T-helper 1 cell treated with Interleukin-12 subunit alpha and Interleukin-12 subunit beta and Interleukin-4 antibody, amounts not matched to agents 30 μg/mL and 1 μg/mL, for 36 hours (primary cell): ENCODE measurements around the gene SRCAP.
"Not testable (repeated sequence)": the region's sequence is repeated elsewhere in the genome, so short reads cannot be mapped to it uniquely, and the experiment has no call there.

Source experiments
- H3K27ac Mint-ChIP-seq: one replicate; pipeline ENCODE4 v1.8.0; 2021; ENCODE audit warnings: mild to moderate bottlenecking, mixed read lengths
- H3K27me3 Mint-ChIP-seq: one replicate; pipeline ENCODE4 v1.8.0; 2021; ENCODE audit warnings: low read depth, mixed read lengths
- H3K36me3 Mint-ChIP-seq: one replicate; pipeline ENCODE4 v1.8.0; 2021; ENCODE audit warnings: low read depth, mixed read lengths
- H3K4me1 Mint-ChIP-seq: one replicate; pipeline ENCODE4 v1.8.0; 2021; ENCODE audit warnings: low read depth, mixed read lengths
- H3K4me3 Mint-ChIP-seq: one replicate; pipeline ENCODE4 v1.8.0; 2021; ENCODE audit warnings: mild to moderate bottlenecking, moderate library complexity, mixed read lengths
- H3K9me3 Mint-ChIP-seq: one replicate; pipeline ENCODE4 v1.8.0; 2021; ENCODE audit warnings: mixed read lengths

The SRCAP gene

DNA sequence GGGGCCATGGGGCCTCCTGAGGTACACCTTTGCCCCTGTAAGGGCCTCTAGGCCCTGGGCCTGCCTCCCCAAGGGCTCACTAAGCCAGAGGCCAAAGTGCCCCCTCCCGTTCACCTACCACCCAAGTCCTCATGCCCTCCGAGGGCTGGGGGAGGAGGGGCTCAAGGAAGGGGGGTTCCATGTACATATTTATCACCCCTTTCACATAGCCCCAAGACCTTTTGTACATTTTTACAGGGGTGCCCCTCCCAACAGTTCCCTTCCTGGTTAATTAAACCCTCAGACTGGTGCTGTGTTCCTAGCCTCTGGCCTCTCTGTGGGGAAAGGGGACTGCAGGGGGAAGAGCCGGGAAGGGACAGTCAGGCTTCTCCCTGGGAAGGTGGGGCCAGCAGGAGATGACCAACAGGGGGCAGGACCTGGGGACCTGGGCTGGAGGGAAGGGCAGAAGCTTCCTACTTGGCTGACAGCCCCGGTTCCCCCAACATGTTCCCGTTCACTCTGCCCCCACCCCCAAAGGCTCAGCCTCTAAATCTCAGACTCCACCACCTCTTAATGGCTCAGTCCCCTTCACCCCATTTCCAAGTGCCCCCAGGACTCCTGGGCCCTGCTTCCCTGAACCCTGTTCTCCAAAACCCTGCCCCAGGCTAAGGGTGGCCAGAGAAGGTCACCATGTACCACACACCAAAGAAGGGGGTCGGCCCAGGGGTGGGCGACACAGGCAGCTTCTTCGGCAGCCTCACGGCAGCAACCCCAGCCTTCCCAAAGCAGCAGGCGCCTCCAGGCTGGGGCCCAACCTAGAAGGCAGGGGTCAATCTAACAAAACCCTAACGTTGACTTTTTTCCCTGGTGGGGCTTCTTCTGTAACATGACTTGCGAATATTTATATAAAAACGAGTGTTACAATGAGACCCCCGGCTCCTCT, 28.8 kb upstream of the SRCAP start:
- peaks cover 7% of the 10 kb centered on the region for H3K4me1 Mint-ChIP-seq

DNA sequence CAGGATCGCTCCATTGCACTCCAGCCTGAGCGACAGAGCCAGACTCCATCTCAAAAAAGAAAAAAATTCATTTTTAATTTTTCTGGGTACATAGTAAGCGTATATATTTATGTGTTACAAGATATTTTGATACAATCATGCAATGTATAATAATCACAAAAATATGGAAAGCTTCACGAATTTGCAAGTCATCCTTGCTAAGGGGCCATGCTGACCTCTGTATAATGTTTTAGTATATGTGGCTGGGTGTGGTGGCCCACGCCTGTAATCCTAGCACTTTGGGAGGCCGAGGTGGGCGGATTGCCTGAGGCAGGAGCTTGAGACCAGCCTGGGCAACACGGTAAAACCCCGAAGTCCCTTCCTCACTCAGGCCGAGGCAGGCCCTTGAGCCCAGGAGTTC, 23.8 kb upstream of the SRCAP start:
- H3K36me3 Mint-ChIP-seq: peaks cover 6% of the 10 kb centered on the region
- no peaks in the 10 kb centered on the region for H3K4me1 Mint-ChIP-seq
- no peaks in the 10 kb centered on the region for H3K9me3 Mint-ChIP-seq
- H3K4me3 Mint-ChIP-seq: no peak overlapping the region
- no peak overlapping the region for H3K27ac Mint-ChIP-seq
- no peaks in the 10 kb centered on the region for H3K27me3 Mint-ChIP-seq

More for the DNA sequence above, 28.8 kb upstream of the SRCAP start:
- Mint-ChIP-seq H3K27ac (no peak overlapping the region), H3K9me3 (no peaks in the 10 kb centered on the region), H3K36me3 (peaks cover 35% of the 10 kb centered on the region), H3K27me3 (no peaks in the 10 kb centered on the region), H3K4me3 (no peak overlapping the region)

DNA sequence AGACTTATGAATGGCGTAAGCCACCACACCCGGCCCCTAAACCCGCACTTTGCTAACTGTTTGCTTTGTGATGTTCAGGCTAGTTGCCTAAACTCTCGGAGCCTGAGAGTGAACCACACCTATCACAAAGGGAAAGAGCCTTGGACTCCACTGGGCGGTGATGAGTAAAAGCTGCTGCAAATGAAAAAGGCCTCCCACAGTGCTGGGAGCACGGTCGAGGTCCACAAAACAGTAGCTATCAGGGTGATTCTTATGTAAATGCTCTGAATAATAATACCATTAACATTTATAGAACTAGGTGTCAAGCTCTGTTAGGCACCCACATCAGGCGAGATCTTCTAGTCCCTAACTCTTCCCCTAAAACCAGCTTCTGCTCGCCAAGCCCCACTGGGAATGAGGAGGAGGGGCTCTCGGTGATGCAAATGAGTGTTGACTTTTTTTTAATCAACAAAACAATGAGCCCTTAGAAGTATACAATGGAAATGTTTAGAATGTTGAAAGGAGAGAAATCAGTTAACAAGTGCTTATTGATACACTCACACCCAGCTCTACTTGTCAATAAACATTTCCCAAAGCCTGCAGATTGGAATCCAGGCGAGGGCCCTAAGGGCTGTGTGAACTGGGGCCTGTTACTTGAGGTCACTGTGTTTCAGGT, 20.9 kb upstream of the SRCAP start:
- H3K4me3 Mint-ChIP-seq: no peak overlapping the region
- no peaks in the 10 kb centered on the region for H3K27me3 Mint-ChIP-seq
- H3K4me1 Mint-ChIP-seq: no peaks in the 10 kb centered on the region
- H3K9me3 Mint-ChIP-seq: no peaks in the 10 kb centered on the region
- no peaks in the 10 kb centered on the region for H3K36me3 Mint-ChIP-seq
- H3K27ac Mint-ChIP-seq: no peak overlapping the region

DNA sequence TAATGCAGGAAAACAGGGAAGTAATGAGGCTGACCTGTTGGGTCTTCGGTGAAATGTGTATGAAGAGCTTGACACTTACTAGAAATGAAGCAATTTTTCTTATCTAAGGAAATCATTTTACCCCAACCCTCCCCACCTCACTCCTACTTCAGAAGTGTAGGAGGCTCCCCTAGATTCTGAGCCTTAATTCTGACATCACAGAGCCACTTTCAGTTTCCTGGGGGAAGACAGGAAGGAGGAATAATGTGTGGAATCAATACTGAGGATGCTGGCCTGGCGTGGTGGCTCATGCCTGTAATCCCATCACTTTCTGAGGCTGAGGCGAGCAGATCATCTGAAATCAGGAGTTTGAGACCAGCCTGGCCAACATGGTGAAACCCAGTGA, 20.4 kb upstream of the SRCAP start:
- no peaks in the 10 kb centered on the region for H3K4me1 Mint-ChIP-seq
- no peaks in the 10 kb centered on the region for H3K36me3 Mint-ChIP-seq
- no peaks in the 10 kb centered on the region for H3K27me3 Mint-ChIP-seq
- no peak overlapping the region for H3K27ac Mint-ChIP-seq
- H3K4me3 Mint-ChIP-seq: no peak overlapping the region
- H3K9me3 Mint-ChIP-seq: no peaks in the 10 kb centered on the region

DNA sequence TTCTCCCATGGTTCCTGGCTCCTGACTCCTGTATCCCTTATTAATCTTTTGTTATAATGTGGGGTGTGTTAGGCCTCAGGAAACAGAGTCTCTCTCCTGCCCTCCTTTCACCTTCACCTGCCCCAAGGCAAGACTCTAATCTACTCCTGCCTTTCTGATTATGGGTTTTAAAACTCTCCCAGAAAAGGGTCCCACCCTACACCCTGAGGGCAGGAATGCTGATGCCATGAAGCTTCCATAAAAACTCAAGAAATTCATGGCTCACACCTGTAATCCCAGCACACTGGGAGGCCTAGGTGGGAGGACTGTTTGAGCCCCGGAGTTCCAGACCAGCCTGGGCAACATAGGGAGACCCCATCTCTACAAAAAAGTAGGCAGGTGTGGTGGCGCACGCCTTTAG, 18.6 kb upstream of the SRCAP start:
- Mint-ChIP-seq H3K9me3 (no peaks in the 10 kb centered on the region), H3K27me3 (no peaks in the 10 kb centered on the region), H3K36me3 (no peaks in the 10 kb centered on the region), H3K4me1 (no peaks in the 10 kb centered on the region), H3K27ac (no peak overlapping the region), H3K4me3 (no peak overlapping the region)

DNA sequence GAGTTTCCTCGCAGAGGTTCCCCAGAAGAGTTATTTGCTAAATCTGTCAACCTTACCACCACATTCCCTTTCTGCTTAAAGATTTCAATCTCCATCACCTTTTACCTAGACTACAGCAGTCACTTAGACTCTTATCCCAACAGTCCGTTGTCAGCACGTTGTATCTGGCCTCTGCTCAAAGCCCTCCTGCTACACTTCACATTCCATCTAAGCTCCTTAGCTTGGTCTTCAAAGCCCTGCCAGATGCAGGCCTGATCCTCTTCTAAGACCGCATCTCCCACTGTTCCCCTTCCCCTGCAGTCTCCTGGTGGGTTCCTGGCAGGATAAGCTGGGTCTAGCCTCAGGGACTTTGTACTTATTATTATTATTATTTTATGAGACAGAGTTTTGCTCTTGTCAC, 10.3 kb upstream of the SRCAP start:
- no peaks in the 10 kb centered on the region for H3K36me3 Mint-ChIP-seq
- H3K27ac Mint-ChIP-seq: no peak overlapping the region
- H3K4me3 Mint-ChIP-seq: no peak overlapping the region
- H3K4me1 Mint-ChIP-seq: peaks cover 8% of the 10 kb centered on the region
- H3K27me3 Mint-ChIP-seq: no peaks in the 10 kb centered on the region
- H3K9me3 Mint-ChIP-seq: no peaks in the 10 kb centered on the region

DNA sequence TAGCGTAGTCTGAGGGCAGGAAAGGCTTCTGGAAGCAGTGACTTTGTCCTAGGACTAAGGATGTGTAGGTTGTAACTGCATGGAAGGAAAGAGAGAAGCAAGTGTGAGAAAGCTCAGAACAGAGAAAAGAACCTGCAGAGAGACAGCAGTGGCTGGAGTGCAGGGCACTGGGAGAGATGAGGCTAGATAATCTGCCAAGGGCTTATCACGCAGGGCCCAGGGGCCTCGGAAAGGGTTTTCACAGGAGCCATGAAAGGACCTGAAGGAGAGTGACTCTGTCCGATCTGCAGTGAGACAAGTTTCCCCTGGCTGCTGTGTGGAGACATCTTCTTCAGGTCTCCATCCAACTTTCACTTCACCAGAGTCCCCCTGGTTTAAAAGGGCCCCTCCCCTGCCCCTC, 7.1 kb upstream of the SRCAP start:
- Mint-ChIP-seq H3K36me3 (no peaks in the 10 kb centered on the region), H3K4me1 (peaks cover 19% of the 10 kb centered on the region), H3K27ac (no peak overlapping the region), H3K27me3 (no peaks in the 10 kb centered on the region), H3K9me3 (no peaks in the 10 kb centered on the region), H3K4me3 (no peak overlapping the region)

DNA sequence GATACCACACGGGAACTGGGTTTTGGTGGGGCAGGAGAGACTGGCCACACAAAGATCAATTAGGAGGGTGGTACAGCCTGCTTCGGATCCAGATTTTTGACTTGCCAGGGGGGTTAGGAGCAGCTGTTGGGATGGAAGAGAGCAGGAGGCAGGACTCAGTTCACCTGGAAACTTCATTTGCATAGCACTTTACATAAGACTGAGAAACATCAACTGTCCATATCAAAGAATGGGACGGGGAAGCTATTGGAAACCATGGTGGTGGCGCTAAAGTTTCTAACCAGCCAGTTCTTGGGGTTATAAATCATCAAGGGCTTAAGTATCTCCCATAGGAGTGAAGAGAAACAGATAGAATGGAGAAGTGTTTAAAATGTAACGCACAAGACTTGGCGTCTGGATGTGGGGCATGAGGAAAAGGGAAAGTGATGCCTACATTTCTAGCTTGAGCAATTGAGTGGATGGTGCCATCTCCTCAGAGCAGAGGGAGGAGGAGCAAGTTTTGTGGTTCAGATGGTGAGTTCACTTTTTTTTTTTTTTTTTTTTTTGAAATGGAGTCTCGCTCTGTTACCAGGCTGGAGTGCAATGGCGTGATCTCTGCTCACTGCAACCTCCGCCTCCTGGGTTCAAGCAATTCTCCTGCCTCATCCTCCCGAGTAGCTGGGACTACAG, 6.4 kb upstream of the SRCAP start:
- H3K27ac Mint-ChIP-seq: peak overlapping the region; percentile 10
- no peaks in the 10 kb centered on the region for H3K36me3 Mint-ChIP-seq
- H3K27me3 Mint-ChIP-seq: no peaks in the 10 kb centered on the region
- H3K9me3 Mint-ChIP-seq: no peaks in the 10 kb centered on the region
- no peak overlapping the region for H3K4me3 Mint-ChIP-seq
- peaks cover 25% of the 10 kb centered on the region for H3K4me1 Mint-ChIP-seq

DNA sequence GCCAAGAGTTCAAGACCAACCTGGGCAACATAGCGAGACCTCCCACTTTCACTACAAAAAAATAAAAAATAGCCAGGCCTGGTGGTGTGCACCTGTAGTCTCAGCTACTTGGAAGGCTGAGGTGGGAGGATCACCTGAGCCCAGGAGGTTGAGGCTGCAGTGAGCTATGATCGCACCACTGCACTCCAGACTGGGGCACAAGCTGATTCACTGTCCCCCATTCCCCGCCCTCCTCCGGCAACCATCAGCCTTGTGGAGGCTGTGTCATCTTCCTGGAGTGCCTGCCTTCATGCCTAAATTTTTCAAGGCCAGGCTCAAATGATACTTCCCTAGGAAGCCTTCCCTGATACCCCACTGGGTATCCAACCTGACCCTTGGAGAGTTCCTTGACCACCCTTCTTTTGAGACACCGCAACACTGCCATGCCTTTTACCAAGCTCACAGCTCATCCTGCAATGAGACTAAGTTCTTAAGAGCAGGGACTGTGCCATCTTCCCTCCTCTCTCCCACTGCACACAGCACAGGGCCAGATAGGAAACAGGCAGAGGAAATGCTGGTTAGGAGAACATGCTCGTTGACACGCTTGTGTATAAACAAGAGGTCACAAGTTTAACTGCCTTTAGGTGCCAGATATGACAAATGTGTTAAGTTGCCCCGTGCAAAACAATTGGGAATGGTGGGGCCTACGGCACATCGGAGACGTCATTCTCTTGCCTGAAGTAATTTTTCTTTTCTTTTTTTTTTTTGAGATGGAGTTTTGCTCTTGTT, 3.9 kb upstream of the SRCAP start:
- Mint-ChIP-seq H3K9me3 (no peaks in the 10 kb centered on the region), H3K36me3 (peaks cover 9% of the 10 kb centered on the region), H3K4me1 (peaks cover 34% of the 10 kb centered on the region), H3K27me3 (no peaks in the 10 kb centered on the region), H3K27ac (peak overlapping the region; percentile 57), H3K4me3 (peak overlapping the region; percentile 21)

DNA sequence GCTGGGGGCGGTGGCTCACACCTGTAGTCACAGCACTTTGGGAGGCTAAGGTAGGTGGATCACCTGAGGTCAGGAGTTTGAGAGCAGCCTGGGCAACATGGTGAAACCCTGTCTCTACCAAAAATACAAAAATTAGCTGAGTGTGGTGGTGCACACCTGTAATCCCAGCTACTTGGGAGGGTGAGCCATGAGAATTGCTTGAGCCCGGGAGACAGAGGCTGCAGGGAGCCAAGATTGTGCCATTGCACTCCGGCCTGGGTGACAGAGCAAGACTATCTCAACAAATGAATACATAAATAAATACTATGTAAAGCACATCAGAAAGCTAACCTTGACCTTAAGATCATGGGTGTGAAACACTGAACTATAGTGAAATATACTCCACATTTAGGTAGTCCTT, 2.3 kb upstream of the SRCAP start:
- Mint-ChIP-seq H3K4me1 (peaks cover 37% of the 10 kb centered on the region), H3K36me3 (peaks cover 15% of the 10 kb centered on the region)
- not testable (repeated sequence) for H3K4me3 Mint-ChIP-seq, H3K27ac Mint-ChIP-seq, H3K9me3 Mint-ChIP-seq, H3K27me3 Mint-ChIP-seq

DNA sequence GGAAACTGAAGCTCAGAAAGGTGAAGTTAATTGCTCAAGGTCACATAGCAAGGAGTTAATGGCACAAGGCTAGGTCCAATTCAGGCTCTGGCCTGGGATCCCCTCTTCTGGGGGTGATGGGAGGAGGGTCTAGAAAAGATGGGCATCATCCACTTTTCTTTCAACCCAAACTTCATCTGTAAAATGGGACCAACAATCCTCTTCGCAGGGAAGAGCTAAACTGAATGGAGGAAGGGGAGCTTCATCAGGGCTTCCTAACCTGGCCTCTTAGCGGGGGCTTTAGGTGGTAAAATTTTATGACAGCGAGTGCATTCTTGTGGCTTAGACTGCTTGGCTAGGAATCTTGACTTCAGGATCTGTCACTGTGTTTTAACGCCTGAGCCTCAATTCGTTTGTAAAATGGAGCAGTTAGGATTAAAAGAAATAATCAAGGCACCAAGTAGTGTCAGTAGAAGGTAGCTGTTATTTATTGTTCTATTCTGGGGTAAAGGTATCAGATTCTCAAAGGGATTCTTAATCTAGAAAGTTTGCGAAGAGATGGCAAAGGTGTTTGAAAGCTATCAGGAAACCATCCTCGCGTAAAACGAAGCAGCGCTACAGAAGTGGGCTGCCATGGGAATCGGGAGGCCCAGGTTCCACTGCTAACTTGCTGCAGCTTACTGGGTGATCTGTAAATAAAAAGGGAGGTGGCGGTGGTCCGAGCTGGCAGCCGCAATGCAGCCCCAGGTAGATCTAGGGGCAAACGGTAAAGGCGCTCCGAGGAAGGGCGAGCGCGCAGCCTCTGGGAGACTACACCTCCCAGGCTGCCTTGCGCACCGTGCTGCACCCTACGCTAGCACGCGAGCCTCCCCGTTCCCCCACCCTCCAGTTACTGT, 1.5 kb upstream of the SRCAP start:
- Mint-ChIP-seq H3K9me3 (no peaks in the 10 kb centered on the region), H3K4me1 (peaks cover 34% of the 10 kb centered on the region), H3K27ac (peak overlapping the region; percentile 99), H3K4me3 (peak overlapping the region; percentile 99), H3K27me3 (no peaks in the 10 kb centered on the region), H3K36me3 (peaks cover 20% of the 10 kb centered on the region)

DNA sequence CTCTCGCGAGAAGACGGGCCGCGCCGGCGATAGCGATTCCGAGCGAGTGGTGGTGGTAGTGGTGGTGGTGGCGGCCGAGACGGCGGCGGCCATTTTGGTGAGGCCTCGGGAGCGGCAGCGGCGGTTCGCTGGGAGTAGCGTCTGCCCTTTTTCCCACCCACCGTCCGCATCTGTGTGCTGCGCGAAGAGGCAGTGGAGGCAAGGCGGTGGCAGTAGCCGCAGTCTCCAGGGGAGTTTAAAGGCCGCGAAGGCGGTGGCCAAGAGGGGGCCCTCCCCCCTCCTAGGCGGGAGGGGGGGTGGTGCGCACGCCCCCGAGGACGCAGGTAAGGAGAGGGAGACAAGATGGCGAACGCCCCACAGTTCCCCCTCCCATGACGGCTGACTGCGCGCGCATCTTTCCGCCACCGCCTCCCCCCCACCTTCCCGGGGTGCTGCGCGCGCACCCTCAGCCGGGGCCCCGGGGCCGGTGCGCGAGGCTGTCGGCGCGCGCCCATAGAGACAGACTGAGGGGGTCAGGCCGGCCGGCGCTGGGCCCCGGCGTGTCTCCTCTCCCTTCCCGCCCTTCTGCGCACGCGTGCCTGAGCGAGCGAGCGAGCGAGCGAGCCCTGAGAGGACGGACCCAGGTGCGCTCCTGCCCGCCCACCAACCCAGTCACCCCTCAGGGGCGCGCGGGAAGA, 694 bp upstream of the SRCAP start:
- peaks cover 34% of the 10 kb centered on the region for H3K4me1 Mint-ChIP-seq
- peaks cover 24% of the 10 kb centered on the region for H3K36me3 Mint-ChIP-seq
- no peaks in the 10 kb centered on the region for H3K9me3 Mint-ChIP-seq
- H3K4me3 Mint-ChIP-seq: peak overlapping the region; percentile 99
- peak overlapping the region; percentile 99 for H3K27ac Mint-ChIP-seq
- no peaks in the 10 kb centered on the region for H3K27me3 Mint-ChIP-seq

DNA sequence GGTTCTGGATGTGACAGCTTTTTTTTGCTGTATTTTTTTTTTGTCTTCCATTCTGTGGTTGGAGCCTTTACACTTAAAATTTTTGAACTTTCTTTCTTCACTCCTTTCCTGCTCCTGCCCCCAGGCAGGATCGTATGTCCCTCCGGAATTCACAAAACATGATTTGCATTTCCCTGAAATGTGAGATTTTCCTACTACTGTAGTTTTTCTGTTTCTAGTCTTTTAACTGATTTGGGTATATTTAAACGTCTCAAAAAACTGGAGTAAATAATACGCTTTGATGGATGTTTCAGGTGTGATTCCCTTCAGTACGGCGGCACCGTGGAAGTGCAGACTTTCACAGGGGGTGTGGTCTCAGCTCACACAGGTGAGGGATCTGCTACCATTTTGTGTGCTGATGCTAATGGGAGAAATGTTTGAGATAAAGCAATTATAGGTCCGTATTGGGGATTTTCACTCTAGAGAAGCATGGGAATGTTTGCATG, 686 bp downstream of the SRCAP start:
- Mint-ChIP-seq H3K4me3 (peak overlapping the region; percentile 99), H3K27me3 (no peaks in the 10 kb centered on the region), H3K27ac (peak overlapping the region; percentile 98), H3K9me3 (no peaks in the 10 kb centered on the region), H3K4me1 (peaks cover 27% of the 10 kb centered on the region), H3K36me3 (peaks cover 29% of the 10 kb centered on the region)
